ENCODE measurements around the gene C2orf81.
"Not testable (repeated sequence)": the region's sequence is repeated elsewhere in the genome, so short reads cannot be mapped to it uniquely, and the experiment has no call there.

- TF ChIP-seq CTCF (conservative IDR thresholded peaks at IDR 0.05; ENCODE audit: low read depth, low read length); POLR2A (IDR thresholded peaks at IDR 0.05; ENCODE audit: low read depth, low read length); MXI1 (IDR thresholded peaks at IDR 0.05; ENCODE audit: borderline replicate concordance, low read depth, low read length); BHLHE40 (IDR thresholded peaks at IDR 0.05; ENCODE audit: low read depth, low read length); RCOR1 (IDR thresholded peaks at IDR 0.05; ENCODE audit: insufficient replicate concordance, low read length); RFX5 (IDR thresholded peaks at IDR 0.05; ENCODE audit: low read depth, low read length); CEBPB (IDR thresholded peaks at IDR 0.05; ENCODE audit: low read depth, low read length); RAD21 (IDR thresholded peaks at IDR 0.05; ENCODE audit: low read length); MAFK (IDR thresholded peaks at IDR 0.05; ENCODE audit: low read depth, low read length): not testable (repeated sequence)
Observed at GRCh38 chr2:74460187-74460586, 38.8 kb upstream of the C2orf81 start.

Measured in IMR-90 (cell line).